ENCODE measurements around the gene RTP3.

DNA sequence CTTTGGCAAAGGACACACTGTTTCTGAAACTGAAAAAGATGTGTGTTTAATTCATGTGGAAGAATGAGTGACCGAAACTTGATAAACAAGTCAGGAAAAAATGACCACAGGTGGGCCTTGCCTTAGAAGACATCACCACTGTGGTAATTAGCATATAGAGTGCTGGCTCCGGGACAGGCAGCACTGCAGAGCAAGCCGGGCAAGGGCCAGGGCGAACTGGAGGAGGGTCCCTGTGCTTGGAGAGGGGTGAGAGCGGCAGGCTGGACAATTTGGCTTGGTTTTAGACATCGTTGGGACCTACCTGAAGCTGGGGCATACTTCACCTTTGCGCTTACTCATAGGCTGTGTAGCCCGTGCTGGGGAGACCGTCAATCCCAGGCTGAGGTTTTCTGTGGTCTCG lies 8.2 kb downstream of the RTP3 start:
- TF ChIP-seq POLR2AphosphoS5 (IDR thresholded peaks at IDR 0.05) (no peak), POLR2A (IDR thresholded peaks at IDR 0.05) (no peak)
- TF ChIP-seq, protein P1, sequence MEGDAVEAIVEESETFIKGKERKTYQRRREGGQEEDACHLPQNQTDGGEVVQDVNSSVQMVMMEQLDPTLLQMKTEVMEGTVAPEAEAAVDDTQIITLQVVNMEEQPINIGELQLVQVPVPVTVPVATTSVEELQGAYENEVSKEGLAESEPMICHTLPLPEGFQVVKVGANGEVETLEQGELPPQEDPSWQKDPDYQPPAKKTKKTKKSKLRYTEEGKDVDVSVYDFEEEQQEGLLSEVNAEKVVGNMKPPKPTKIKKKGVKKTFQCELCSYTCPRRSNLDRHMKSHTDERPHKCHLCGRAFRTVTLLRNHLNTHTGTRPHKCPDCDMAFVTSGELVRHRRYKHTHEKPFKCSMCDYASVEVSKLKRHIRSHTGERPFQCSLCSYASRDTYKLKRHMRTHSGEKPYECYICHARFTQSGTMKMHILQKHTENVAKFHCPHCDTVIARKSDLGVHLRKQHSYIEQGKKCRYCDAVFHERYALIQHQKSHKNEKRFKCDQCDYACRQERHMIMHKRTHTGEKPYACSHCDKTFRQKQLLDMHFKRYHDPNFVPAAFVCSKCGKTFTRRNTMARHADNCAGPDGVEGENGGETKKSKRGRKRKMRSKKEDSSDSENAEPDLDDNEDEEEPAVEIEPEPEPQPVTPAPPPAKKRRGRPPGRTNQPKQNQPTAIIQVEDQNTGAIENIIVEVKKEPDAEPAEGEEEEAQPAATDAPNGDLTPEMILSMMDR (IDR thresholded peaks at IDR 0.05 in 8 of 11, conservative IDR thresholded peaks at IDR 0.05 in 3 of 11), result no peak

All from spleen (tissue), 7 donors.